Progenitor cell of endocrine pancreas (in vitro differentiated cells): ENCODE measurements around the gene FBXO4. TPM values are rescaled to one million over a fixed set of nuclear protein-coding genes. Genes with fewer than 3 reads are reported as not detected.

ENCODE experiments used
- DNase-seq: peaks from one replicate; pipeline ENCODE4 v3.0.0; 2021; ENCODE audit warnings: low spot score; ENCODE audit not compliant: unreplicated experiment
- H3K27ac Mint-ChIP-seq: 2 replicates; pipeline ENCODE4 v1.8.0; 2021; ENCODE audit warnings: mild to moderate bottlenecking, moderate library complexity, mixed read lengths
- H3K27me3 Mint-ChIP-seq: 2 replicates; pipeline ENCODE4 v1.8.0; 2021; ENCODE audit warnings: mixed read lengths
- H3K36me3 Mint-ChIP-seq: 2 replicates; pipeline ENCODE4 v1.8.0; 2022; ENCODE audit warnings: mixed read lengths; ENCODE audit not compliant: insufficient read depth
- H3K4me1 Mint-ChIP-seq: 2 replicates; pipeline ENCODE4 v1.8.0; 2021; ENCODE audit warnings: low read depth, mixed read lengths
- H3K4me3 Mint-ChIP-seq: 2 replicates; pipeline ENCODE4 v1.8.0; 2021; ENCODE audit warnings: low read depth, mild to moderate bottlenecking, moderate library complexity, mixed read lengths
- H3K9me3 Mint-ChIP-seq: 2 replicates; pipeline ENCODE4 v1.8.0; 2021; ENCODE audit warnings: low read depth, mixed read lengths
- CTCF ChIP-seq: fragments of 200-600 bp; sonication (generic); IDR thresholded peaks from one replicate; pipeline ENCODE4 v1.5.0; 2021; ENCODE audit warnings: antibody characterized with exemption, mild to moderate bottlenecking; ENCODE audit not compliant: unreplicated experiment
- total RNA-seq: library from RNA; stranded (reverse); gene quantifications from 2 replicates; pipeline ENCODE4 v1.2.1, GENCODE V29; 2021

FBXO4 gene
- total RNA-seq, 1 donor from 2014 or later = 6.9 TPM

- Mint-ChIP-seq H3K36me3 (no peaks in the 10 kb centered on the region), H3K4me1 (no peaks in the 10 kb centered on the region), H3K9me3 (peaks cover 20% of the 10 kb centered on the region), H3K4me3 (no peak overlapping the region), H3K27me3 (no peaks in the 10 kb centered on the region), H3K27ac (no peak overlapping the region)
- TF ChIP-seq CTCF = no peak
- DNase-seq = no peak
Observed at GRCh38 chr5:41967401-41967800, 42.3 kb downstream of the FBXO4 start.

GRCh38 chr5:41968153-41968723 lies 43.2 kb downstream of the FBXO4 start:
- Mint-ChIP-seq H3K9me3 (peaks cover 28% of the 10 kb centered on the region), H3K4me1 (no peaks in the 10 kb centered on the region), H3K36me3 (no peaks in the 10 kb centered on the region), H3K27ac (no peak overlapping the region), H3K27me3 (no peaks in the 10 kb centered on the region), H3K4me3 (no peak overlapping the region)
- no peak for DNase-seq
- peak; percentile 21 for TF ChIP-seq CTCF

- H3K4me1 Mint-ChIP-seq = no peaks in the 10 kb centered on the region
- peaks cover 24% of the 10 kb centered on the region for H3K9me3 Mint-ChIP-seq
- no peak for TF ChIP-seq CTCF
- no peak overlapping the region for H3K4me3 Mint-ChIP-seq
- no peak overlapping the region for H3K27ac Mint-ChIP-seq
- H3K27me3 Mint-ChIP-seq = no peaks in the 10 kb centered on the region
- no peaks in the 10 kb centered on the region for H3K36me3 Mint-ChIP-seq
- no peak for DNase-seq
Observed at GRCh38 chr5:41973087-41973486, 48.0 kb downstream of the FBXO4 start.

- peaks cover 22% of the 10 kb centered on the region for H3K9me3 Mint-ChIP-seq
- no peak for TF ChIP-seq CTCF
Observed at GRCh38 chr5:41973887-41974286, 48.8 kb downstream of the FBXO4 start.

GRCh38 chr5:41978676-41979075 lies 53.6 kb downstream of the FBXO4 start:
- H3K27me3 Mint-ChIP-seq = no peaks in the 10 kb centered on the region

More at GRCh38 chr5:41973887-41974286, 48.8 kb downstream of the FBXO4 start:
- H3K27me3 Mint-ChIP-seq = no peaks in the 10 kb centered on the region
- H3K27ac Mint-ChIP-seq = no peak overlapping the region
- H3K36me3 Mint-ChIP-seq = no peaks in the 10 kb centered on the region
- H3K4me1 Mint-ChIP-seq = no peaks in the 10 kb centered on the region
- DNase-seq = no peak
- no peak overlapping the region for H3K4me3 Mint-ChIP-seq

More at GRCh38 chr5:41978676-41979075, 53.6 kb downstream of the FBXO4 start:
- no peaks in the 10 kb centered on the region for H3K4me1 Mint-ChIP-seq
- no peaks in the 10 kb centered on the region for H3K9me3 Mint-ChIP-seq
- TF ChIP-seq CTCF = no peak
- H3K4me3 Mint-ChIP-seq = no peak overlapping the region
- no peaks in the 10 kb centered on the region for H3K36me3 Mint-ChIP-seq
- no peak for DNase-seq
- H3K27ac Mint-ChIP-seq = no peak overlapping the region
